Liver (tissue), 9 donors: Measurements from ENCODE around the gene TBX21. TPM values are rescaled to one million over a fixed set of nuclear protein-coding genes. Genes with fewer than 3 reads are reported as not detected.

Experiments
- DNase-seq: peaks from one replicate; pipeline ENCODE4 v3.0.0-alpha.2; 2017; ENCODE audit warnings: low spot score
- H3K27ac ChIP-seq, 2 donors: one replicate each; pipeline ENCODE4 v1.7.0; 2013; ENCODE audit warnings: inconsistent platforms in 2 of 2, low read length in 2 of 2, control low read depth in 1 of 2, low read depth in 1 of 2, mild to moderate bottlenecking in 1 of 2
- H3K27me3 ChIP-seq, 4 donors: one replicate each; pipeline versions ENCODE4 v1.6.1 to v1.7.0; 2013; ENCODE audit warnings: low read length in 3 of 4, inconsistent platforms in 1 of 4, mild to moderate bottlenecking in 1 of 4, moderate library complexity in 1 of 4; ENCODE audit not compliant: control insufficient read depth in 4 of 4, insufficient read depth in 4 of 4
- H3K36me3 ChIP-seq, 4 donors: one replicate each; pipeline versions ENCODE4 v1.6.1 to v1.7.0; 2013; ENCODE audit warnings: low read length in 3 of 4, mild to moderate bottlenecking in 3 of 4, low read depth in 1 of 4, moderate library complexity in 1 of 4; ENCODE audit not compliant: control insufficient read depth in 4 of 4, insufficient read depth in 3 of 4
- H3K4me1 ChIP-seq, 4 donors: one replicate each; pipeline versions ENCODE4 v1.6.1 to v1.7.0; 2013; ENCODE audit warnings: low read length in 3 of 4, mild to moderate bottlenecking in 3 of 4, moderate library complexity in 1 of 4; ENCODE audit not compliant: control insufficient read depth in 4 of 4, insufficient read depth in 4 of 4
- H3K4me3 ChIP-seq, 3 donors: one replicate each; pipeline versions ENCODE4 v1.6.1 to v1.7.0; 2013; ENCODE audit warnings: low read length in 3 of 3, control low read depth in 1 of 3, low read depth in 1 of 3, mild to moderate bottlenecking in 1 of 3
- H3K9ac ChIP-seq, 2 donors: one replicate each; pipeline ENCODE4 v1.7.0; 2013; ENCODE audit warnings: low read length in 2 of 2, mild to moderate bottlenecking in 2 of 2, moderate library complexity in 2 of 2, control low read depth in 1 of 2, low read depth in 1 of 2
- H3K9me3 ChIP-seq, 4 donors: one replicate each; pipeline versions ENCODE4 v1.6.1 to v1.7.0; 2013; ENCODE audit warnings: low read length in 3 of 4; ENCODE audit not compliant: control insufficient read depth in 4 of 4
- ATF3 ChIP-seq: IDR thresholded peaks from 2 replicates; pipeline ENCODE4 v1.6.1; 2016; ENCODE audit warnings: antibody characterized with exemption
- CTCF ChIP-seq: fragments of 150-350 bp; IDR thresholded peaks from 2 replicates; pipeline ENCODE4 v1.5.1; 2017; ENCODE audit warnings: improper control_type of control experiment, low read depth, low read length; ENCODE audit not compliant: missing input control
- EGR1 ChIP-seq, 2 donors: IDR thresholded peaks; 2 replicates each; pipeline ENCODE4 v1.6.1; 2016 to 2018; ENCODE audit warnings: antibody characterized with exemption in 2 of 2, low read depth in 2 of 2
- FOXA1 ChIP-seq: IDR thresholded peaks from 2 replicates; pipeline ENCODE4 v1.6.1; 2016; ENCODE audit warnings: antibody characterized with exemption
- GABPA ChIP-seq, 2 donors: IDR thresholded peaks in 1 of 2; conservative IDR thresholded peaks in 1 of 2; 2 replicates each; pipeline ENCODE4 v1.6.1; 2016; ENCODE audit warnings: antibody characterized with exemption in 2 of 2, mild to moderate bottlenecking in 1 of 2, moderate library complexity in 1 of 2
- HNF4A ChIP-seq, 2 donors: conservative IDR thresholded peaks; 2 replicates each; pipeline ENCODE4 v1.6.1; 2016; ENCODE audit warnings: antibody characterized with exemption in 2 of 2, mild to moderate bottlenecking in 2 of 2
- HNF4G ChIP-seq: IDR thresholded peaks from 2 replicates; pipeline ENCODE4 v1.6.1; 2016; ENCODE audit warnings: antibody characterized with exemption
- JUND ChIP-seq, 2 donors: IDR thresholded peaks; 2 replicates each; pipeline ENCODE4 v1.6.1; 2016; ENCODE audit warnings: antibody characterized with exemption in 2 of 2
- NR2F2 ChIP-seq: IDR thresholded peaks from 2 replicates; pipeline ENCODE4 v1.6.1; 2016; ENCODE audit warnings: antibody characterized with exemption
- RAD21 ChIP-seq, 2 donors: IDR thresholded peaks; 2 replicates each; pipeline ENCODE4 v1.6.1; 2016; ENCODE audit warnings: antibody characterized with exemption in 2 of 2, mild to moderate bottlenecking in 2 of 2
- RXRA ChIP-seq, 2 donors: IDR thresholded peaks; 2 replicates each; pipeline ENCODE4 v1.6.1; 2017 to 2018; ENCODE audit warnings: antibody characterized with exemption in 2 of 2, mild to moderate bottlenecking in 1 of 2
- SP1 ChIP-seq: IDR thresholded peaks from 2 replicates; pipeline ENCODE4 v1.6.1; 2018; ENCODE audit warnings: antibody characterized with exemption, mild to moderate bottlenecking
- TAF1 ChIP-seq: conservative IDR thresholded peaks from 2 replicates; pipeline ENCODE4 v1.6.1; 2016; ENCODE audit warnings: antibody characterized with exemption, mild to moderate bottlenecking
- YY1 ChIP-seq: IDR thresholded peaks from 2 replicates; pipeline ENCODE4 v1.6.1; 2016; ENCODE audit warnings: antibody characterized with exemption, mild to moderate bottlenecking
- WGBS: extraction: QIAGEN DNeasy Blood & Tissue Kit; methylation state at CpG from one replicate; pipeline ENCODE4 v1.1.7; 2013; 5-methylcytosine and 5-hydroxymethylcytosine counted together
- polyA plus RNA-seq, 2 donors: library from polyadenylated mRNA; stranded (reverse) in 1 of 2; unstranded in 1 of 2; fragments of 200-250 nt in 1 of 2; fragments of >200 nt in 1 of 2; fragmentation: Nextera tagmentation in 1 of 2; extraction: Ambion mirVana in 1 of 2; gene quantifications; one replicate each; pipeline versions ENCODE4 v1.2.1 to v1.2.3, GENCODE V29; 2013 to 2015
- total RNA-seq, 2 donors: library from RNA; depleted of rRNA; stranded (reverse); fragments of >200 nt; gene quantifications; one replicate each; pipeline ENCODE4 v1.2.3, GENCODE V29; 2014
- TF ChIP-seq, protein P1 (sequence below): IDR thresholded peaks from 2 replicates; pipeline ENCODE4 v1.6.1; 2016; ENCODE audit warnings: antibody characterized with exemption, mild to moderate bottlenecking
- TF ChIP-seq, protein P2 (sequence below): IDR thresholded peaks from 2 replicates; pipeline ENCODE4 v1.6.1; 2016; ENCODE audit warnings: antibody characterized with exemption
- TF ChIP-seq, protein P3 (sequence below): IDR thresholded peaks from 2 replicates; pipeline ENCODE4 v1.6.1; 2016; ENCODE audit warnings: antibody characterized with exemption
- donor health status: healthy.
- donor health status: healthy.
- donor health status: healthy.
- donor health status: healthy.
- donor health status: healthy.

Gene TBX21
- total and polyA plus RNA-seq, 4 donors: 0.19 to 0.59 (median 0.25) TPM; not detected in 1

- no peak for DNase-seq
- Histone ChIP-seq H3K36me3 (no peaks in the 10 kb centered on the region), H3K4me3 (no peak overlapping the region), H3K4me1 (no peaks in the 10 kb centered on the region), H3K9me3 (no peaks in the 10 kb centered on the region), H3K27ac (no peak overlapping the region), H3K27me3 (no peaks in the 10 kb centered on the region), H3K9ac (no peak overlapping the region)
- TF ChIP-seq CTCF (no peak), SP1 (no peak), GABPA (IDR thresholded peaks at IDR 0.05 in 1 of 2, conservative IDR thresholded peaks at IDR 0.05 in 1 of 2) (no peak), EGR1 (IDR thresholded peaks at IDR 0.05; ENCODE audit: low read depth in 2 of 2) (no peak), FOXA1 (no peak), HNF4G (no peak), RAD21 (IDR thresholded peaks at IDR 0.05) (no peak), RXRA (IDR thresholded peaks at IDR 0.05) (no peak), TAF1 (no peak), YY1 (no peak), NR2F2 (no peak), ATF3 (no peak), JUND (IDR thresholded peaks at IDR 0.05) (no peak)
- TF ChIP-seq, protein P1, sequence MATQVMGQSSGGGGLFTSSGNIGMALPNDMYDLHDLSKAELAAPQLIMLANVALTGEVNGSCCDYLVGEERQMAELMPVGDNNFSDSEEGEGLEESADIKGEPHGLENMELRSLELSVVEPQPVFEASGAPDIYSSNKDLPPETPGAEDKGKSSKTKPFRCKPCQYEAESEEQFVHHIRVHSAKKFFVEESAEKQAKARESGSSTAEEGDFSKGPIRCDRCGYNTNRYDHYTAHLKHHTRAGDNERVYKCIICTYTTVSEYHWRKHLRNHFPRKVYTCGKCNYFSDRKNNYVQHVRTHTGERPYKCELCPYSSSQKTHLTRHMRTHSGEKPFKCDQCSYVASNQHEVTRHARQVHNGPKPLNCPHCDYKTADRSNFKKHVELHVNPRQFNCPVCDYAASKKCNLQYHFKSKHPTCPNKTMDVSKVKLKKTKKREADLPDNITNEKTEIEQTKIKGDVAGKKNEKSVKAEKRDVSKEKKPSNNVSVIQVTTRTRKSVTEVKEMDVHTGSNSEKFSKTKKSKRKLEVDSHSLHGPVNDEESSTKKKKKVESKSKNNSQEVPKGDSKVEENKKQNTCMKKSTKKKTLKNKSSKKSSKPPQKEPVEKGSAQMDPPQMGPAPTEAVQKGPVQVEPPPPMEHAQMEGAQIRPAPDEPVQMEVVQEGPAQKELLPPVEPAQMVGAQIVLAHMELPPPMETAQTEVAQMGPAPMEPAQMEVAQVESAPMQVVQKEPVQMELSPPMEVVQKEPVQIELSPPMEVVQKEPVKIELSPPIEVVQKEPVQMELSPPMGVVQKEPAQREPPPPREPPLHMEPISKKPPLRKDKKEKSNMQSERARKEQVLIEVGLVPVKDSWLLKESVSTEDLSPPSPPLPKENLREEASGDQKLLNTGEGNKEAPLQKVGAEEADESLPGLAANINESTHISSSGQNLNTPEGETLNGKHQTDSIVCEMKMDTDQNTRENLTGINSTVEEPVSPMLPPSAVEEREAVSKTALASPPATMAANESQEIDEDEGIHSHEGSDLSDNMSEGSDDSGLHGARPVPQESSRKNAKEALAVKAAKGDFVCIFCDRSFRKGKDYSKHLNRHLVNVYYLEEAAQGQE: no peak
- TF ChIP-seq, protein P2, sequence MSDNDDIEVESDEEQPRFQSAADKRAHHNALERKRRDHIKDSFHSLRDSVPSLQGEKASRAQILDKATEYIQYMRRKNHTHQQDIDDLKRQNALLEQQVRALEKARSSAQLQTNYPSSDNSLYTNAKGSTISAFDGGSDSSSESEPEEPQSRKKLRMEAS: no peak
- TF ChIP-seq, protein P3, sequence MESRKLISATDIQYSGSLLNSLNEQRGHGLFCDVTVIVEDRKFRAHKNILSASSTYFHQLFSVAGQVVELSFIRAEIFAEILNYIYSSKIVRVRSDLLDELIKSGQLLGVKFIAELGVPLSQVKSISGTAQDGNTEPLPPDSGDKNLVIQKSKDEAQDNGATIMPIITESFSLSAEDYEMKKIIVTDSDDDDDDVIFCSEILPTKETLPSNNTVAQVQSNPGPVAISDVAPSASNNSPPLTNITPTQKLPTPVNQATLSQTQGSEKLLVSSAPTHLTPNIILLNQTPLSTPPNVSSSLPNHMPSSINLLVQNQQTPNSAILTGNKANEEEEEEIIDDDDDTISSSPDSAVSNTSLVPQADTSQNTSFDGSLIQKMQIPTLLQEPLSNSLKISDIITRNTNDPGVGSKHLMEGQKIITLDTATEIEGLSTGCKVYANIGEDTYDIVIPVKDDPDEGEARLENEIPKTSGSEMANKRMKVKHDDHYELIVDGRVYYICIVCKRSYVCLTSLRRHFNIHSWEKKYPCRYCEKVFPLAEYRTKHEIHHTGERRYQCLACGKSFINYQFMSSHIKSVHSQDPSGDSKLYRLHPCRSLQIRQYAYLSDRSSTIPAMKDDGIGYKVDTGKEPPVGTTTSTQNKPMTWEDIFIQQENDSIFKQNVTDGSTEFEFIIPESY: no peak
- 92% methylated on average over 4 of the region's 4 CpGs for WGBS
Observed at GRCh38 chr17:47701608-47702007, 31.4 kb upstream of the TBX21 start.

DNA sequence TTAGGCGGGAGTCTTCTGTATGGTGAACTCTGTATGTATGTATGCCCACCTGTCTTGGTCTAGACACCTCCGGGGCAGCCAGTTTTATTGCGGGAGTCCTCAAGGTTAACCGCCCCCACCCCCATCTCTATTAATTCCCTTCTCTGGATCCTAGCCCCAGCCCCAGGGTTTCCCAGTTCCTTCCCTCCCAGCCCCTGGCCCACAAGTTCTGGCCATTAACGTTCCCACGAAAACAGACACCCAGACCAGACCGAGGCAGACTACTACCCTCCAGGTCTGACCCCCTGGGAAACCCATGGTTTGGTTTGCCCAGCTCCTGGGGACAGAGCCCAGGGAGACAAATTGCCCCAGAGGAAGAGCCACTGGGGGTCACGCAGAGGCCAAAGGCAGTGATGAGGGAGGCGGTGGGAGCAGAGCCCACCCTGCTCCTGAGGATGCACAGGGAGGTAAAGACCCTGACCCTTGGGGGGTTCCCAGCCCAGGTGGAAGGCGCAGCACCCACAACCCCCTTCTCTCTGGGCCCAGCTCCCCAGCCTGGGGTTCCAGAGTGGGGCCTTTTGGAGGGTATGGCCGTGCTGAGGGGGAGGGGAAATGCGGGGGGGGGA, 30.5 kb upstream of the TBX21 start:
- no peaks in the 10 kb centered on the region for H3K27me3 ChIP-seq
- no peaks in the 10 kb centered on the region for H3K36me3 ChIP-seq

More for the DNA sequence above, 30.5 kb upstream of the TBX21 start:
- no peak for DNase-seq
- Histone ChIP-seq H3K9me3 (no peaks in the 10 kb centered on the region), H3K9ac (no peak overlapping the region), H3K4me3 (no peak overlapping the region), H3K4me1 (no peaks in the 10 kb centered on the region), H3K27ac (no peak overlapping the region)
- 84% methylated on average over 12 of the region's 12 CpGs for WGBS
- TF ChIP-seq, protein P1: no peak
- no peak for TF ChIP-seq NR2F2
- no peak for TF ChIP-seq RAD21 (IDR thresholded peaks at IDR 0.05)
- no peak for TF ChIP-seq JUND (IDR thresholded peaks at IDR 0.05)
- no peak for TF ChIP-seq HNF4A (conservative IDR thresholded peaks at IDR 0.05)
